ENCODE results near the gene NOS1AP.

NOS1AP gene

GRCh38 chr1:162371611-162372010 is 302.1 kb downstream of the NOS1AP start:
- TF ChIP-seq ZFX (IDR thresholded peaks at IDR 0.05): no peak
- no peak for TF ChIP-seq CTCF (conservative IDR thresholded peaks at IDR 0.05)
- H3K27ac ChIP-seq: no peak overlapping the region

DNA sequence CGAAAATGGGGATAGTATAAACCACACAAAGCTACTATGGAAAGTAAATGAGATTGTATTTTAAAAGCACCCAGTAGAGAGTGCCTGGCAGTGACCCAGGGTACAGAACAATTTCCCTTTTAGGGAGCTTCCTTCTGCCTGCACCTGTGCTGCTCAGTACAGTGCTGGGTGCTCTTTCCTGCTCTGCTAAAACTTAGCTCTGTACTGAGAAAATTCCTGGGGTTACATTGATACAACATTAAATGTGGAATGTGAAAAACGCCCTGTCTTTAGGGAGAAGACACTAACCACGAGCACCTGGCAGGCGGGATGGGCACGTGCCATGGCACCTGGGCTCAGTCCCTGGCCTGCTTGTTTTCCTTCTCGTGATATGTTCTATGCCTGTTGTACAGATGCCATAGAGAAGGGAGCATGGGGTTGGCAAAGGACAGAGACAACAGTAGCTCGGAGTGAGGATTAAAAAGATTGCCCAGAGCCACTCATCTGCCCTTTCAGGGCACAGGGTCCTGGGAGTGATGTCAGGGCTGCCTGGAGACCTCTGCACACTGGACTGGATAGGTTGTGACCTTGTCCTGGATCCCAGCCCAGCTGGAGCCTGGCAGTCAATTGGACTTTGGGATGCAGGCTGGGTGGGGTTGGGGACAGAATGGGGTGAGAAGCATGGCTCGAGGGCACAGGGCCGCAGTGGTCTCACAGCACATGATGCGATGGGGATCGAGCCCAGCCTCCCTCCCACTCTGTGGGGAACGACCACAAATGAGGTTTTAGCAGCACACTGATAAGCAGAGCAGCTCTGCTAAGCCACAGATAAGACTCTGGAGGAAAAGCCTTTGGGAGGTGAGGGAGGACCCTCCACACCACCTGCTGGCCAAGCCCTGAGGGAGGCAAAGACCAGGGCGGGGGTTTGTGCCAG is 302.9 kb downstream of the NOS1AP start:
- TF ChIP-seq ZFX (IDR thresholded peaks at IDR 0.05) (no peak), CTCF (conservative IDR thresholded peaks at IDR 0.05) (no peak)
- H3K27ac ChIP-seq: no peak overlapping the region

- no peak overlapping the region for H3K27ac ChIP-seq
- no peak for TF ChIP-seq ZFX (IDR thresholded peaks at IDR 0.05)
- no peak for TF ChIP-seq CTCF (conservative IDR thresholded peaks at IDR 0.05)
Observed at GRCh38 chr1:162373072-162373427, 303.6 kb downstream of the NOS1AP start.

- H3K27ac ChIP-seq: no peak overlapping the region
- TF ChIP-seq ZFX (IDR thresholded peaks at IDR 0.05) (no peak), CTCF (conservative IDR thresholded peaks at IDR 0.05) (no peak)
Observed at GRCh38 chr1:162373541-162374260, 304.2 kb downstream of the NOS1AP start.

GRCh38 chr1:162374406-162374805 is 304.9 kb downstream of the NOS1AP start:
- TF ChIP-seq ZFX (IDR thresholded peaks at IDR 0.05): no peak
- no peak for TF ChIP-seq CTCF (conservative IDR thresholded peaks at IDR 0.05)
- H3K27ac ChIP-seq: no peak overlapping the region

DNA sequence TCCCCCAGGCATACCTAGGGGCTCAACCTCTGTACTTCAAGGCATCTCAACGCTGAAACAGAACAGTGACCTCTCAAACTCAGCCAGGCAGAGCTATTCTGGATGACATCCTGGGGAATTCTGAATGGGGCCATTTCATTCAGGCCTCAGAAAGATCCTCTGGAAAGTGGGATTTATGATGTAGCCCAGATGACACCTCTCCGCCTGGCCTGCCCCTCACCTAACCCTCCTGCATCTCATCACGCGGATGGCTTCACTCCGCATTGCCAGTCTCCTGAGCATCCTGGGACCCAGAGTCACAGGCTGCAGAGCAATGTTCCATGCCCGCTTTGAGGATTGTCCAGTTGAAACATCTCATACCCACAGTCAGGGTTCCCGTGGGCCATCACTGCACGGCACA is 306.0 kb downstream of the NOS1AP start:
- no peak for TF ChIP-seq CTCF (conservative IDR thresholded peaks at IDR 0.05)
- no peak for TF ChIP-seq ZFX (IDR thresholded peaks at IDR 0.05)

GRCh38 chr1:162376691-162377090 is 307.2 kb downstream of the NOS1AP start, which contains the start of gene SPATA46:
TSS of gene SPATA46 (minus strand) at chr1:162376854. CDS start at chr1:162376790, 64 bp downstream.
- H3K27ac ChIP-seq: no peak within 1 kb of the TSS
- TF ChIP-seq ZFX (IDR thresholded peaks at IDR 0.05): no peak
- TF ChIP-seq CTCF (conservative IDR thresholded peaks at IDR 0.05): no peak

More for the DNA sequence above, 306.0 kb downstream of the NOS1AP start:
- H3K27ac ChIP-seq: no peak overlapping the region

Data from C4-2B (cell line).